HG03097 (cell line): ENCODE results near the gene EBF4.

Source experiments
- ATAC-seq: cut with Tn5 transposase; IDR thresholded peaks from one replicate; pipeline ENCODE4 v1.9.1; 2021; ENCODE audit not compliant: unreplicated experiment, low FRiP score

EBF4 gene

GRCh38 chr20:2699775-2700413 is 7.3 kb downstream of the EBF4 start:
- no peak for ATAC-seq

DNA sequence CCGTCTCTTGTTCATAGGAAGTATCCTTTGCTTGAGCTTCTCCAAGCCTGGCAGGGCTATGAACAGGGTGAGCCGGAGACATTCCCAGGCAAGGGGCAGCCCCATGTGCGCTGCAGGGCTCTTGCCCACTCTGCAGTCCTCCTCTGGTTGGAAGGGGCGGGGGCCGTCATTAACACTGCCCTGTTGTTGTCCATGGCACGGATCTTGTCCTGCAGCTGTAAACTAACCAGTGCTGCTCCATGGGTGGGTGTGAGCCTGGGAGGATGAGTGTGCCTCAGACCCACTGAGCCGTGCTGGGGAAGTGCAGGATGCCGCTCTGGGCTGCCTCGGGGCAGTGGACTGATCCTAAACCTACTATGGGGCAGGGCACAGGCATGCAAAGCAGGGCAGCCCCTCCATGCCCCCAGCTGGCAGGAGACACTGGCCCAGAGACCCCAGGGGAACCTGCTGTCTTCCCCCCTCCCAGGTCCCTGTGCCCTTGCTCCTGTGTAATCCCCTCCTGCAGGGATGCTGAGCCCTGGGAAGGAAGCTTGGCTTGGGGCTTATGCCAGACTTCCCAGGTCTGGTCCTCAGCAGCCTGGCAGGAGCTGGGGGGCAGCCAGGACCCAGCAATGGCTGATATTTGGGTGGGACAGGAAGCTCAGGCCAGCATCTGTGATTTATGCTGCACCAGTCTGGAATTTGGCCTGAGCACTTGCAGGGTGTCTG is 8.5 kb downstream of the EBF4 start:
- no peak for ATAC-seq

DNA sequence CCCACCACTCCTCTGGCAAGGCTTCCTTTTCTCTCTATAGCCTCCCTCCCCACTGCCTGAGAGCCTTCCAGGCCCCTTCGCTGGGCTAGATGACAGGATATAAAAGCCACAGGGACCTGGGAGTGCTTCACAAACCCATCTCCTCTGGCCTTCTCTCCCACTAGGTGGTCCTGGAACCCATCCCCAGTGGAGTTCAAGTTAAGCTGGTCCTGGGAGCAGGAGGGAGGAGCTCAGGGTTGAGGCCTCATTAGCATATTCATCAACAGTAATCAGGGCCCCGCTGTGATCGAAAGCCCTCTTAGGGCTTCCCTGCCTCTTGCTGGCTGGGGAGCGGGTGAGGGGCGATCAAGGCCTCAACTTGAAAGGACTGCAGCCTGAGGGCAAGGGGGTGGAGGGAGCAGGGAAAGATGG is 9.1 kb downstream of the EBF4 start:
- ATAC-seq: no peak

- ATAC-seq: no peak
Measured at GRCh38 chr20:2703716-2704475, 11.3 kb downstream of the EBF4 start.

- ATAC-seq: no peak
Measured at GRCh38 chr20:2705931-2706645, 13.5 kb downstream of the EBF4 start.

GRCh38 chr20:2706688-2707352 is 14.2 kb downstream of the EBF4 start:
- ATAC-seq: no peak

- ATAC-seq: no peak
Measured at GRCh38 chr20:2707353-2708072, 14.9 kb downstream of the EBF4 start.

GRCh38 chr20:2708073-2708415 is 15.5 kb downstream of the EBF4 start:
- ATAC-seq: no peak

- ATAC-seq: no peak
Measured at GRCh38 chr20:2708665-2709064, 16.1 kb downstream of the EBF4 start.

GRCh38 chr20:2709205-2709981 is 16.8 kb downstream of the EBF4 start:
- ATAC-seq: no peak

GRCh38 chr20:2713285-2713684 is 20.7 kb downstream of the EBF4 start:
- no peak for ATAC-seq

DNA sequence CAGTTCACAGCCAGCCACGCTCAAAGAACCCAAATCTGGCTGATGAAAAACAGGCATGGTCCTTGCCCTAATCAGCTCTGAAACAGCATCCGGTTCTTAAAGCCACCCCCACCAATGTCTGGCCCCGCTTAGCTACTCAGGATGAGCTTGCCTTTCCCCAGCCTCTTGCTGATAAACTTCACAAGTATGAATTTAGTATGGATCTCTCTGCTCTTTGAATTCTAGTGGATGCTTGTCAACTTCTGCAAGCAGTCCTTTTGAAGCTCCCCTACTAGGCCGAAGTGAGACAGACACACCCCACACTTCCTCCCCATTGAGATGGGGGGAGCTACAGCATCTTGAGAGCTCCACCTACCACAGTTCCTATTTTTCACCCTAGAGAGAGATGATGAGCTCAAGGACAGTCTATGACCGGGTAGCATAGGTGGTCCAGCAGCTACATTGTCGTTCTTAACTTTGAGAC is 36.7 kb downstream of the EBF4 start:
- ATAC-seq: no peak

DNA sequence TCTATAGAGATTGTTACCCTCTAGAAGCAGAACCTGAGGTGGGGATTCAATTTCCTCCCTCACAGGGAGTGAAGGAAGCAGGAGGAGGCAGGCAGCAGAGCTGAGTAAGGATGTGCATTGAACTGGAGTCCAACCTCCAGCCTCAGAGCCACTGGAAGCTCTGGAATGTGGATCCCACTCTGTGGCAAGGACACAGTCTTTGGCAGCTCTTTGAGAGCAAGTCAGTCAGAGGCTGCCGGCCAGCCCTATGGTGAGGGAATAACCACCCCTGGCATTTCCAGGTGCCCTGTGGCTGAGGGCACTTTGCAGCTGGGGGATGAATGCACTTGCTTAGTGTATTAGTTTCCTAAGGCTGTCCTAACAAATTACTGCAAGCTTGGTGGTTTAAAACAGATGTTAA is 37.2 kb downstream of the EBF4 start:
- ATAC-seq: no peak

DNA sequence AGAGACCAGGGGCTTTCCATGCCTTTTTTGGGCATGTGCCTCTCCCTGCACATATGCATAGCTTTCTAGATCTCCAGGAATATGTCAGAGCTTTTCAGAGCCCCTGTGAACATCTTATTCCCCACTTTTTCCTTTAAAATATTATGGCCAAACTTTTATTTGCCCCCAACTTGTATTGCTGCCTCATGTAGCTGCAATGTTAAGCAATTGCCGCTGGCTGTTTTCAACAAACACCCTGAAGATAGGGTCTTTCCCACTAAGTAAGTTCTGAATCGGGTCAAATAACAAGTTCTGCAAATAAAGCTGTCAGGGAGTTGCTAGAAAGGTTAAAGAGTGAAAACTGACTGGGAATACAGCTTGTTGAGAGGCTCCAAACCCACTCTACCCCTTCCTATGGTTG is 42.3 kb downstream of the EBF4 start:
- no peak for ATAC-seq

DNA sequence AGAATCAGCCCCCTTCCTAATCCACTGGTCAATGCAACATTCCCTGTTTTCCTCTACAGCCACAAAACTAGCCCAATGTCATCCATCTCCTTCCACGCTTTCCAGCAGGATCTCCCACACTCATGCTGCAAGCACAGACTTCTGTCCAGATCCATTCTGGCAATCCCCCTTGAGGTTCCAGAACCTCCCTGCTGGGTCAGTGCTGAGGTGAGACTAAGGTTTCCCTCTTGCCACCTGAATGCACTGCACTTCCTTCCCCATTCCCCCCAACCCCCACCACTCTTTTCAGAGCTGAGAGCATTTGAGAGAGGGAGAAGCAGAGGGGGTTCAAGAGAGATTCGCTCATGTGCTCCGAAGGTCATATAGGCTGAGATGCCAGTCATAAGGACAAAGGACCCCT is 43.9 kb downstream of the EBF4 start:
- no peak for ATAC-seq

DNA sequence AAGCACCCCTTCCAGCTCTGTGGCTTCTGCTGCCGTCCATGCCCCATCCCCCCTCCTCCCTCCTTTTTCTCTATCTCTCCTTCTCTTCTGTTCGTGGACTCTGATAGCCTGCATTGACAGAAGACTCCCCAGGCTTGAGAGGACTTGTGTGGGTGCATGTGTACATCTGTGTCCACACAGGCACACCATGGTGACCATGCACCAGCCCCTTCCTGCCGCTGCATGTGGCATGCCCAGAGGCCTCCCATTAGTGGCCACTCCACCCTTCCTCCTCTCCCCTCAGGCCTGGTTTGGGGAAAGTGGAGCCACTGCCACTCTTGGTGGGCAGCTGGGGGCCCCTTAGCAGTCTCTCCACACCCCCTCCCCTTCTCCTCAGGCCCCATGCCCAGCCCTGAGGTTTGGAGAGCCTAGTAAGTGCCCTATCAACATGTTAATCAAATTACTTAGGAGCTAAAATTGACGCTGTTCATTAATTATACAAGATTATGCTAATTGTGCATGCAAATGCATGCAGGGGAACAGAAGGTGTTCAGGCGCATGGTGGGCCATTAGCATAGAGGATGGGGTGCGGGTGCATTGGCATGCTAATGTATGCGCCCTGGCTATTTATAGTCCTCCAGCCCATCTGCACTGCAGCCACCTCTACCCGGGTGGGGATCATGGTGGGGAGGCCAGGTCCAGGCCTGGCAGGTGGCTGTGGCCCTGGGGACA is 45.9 kb downstream of the EBF4 start:
- no peak for ATAC-seq

DNA sequence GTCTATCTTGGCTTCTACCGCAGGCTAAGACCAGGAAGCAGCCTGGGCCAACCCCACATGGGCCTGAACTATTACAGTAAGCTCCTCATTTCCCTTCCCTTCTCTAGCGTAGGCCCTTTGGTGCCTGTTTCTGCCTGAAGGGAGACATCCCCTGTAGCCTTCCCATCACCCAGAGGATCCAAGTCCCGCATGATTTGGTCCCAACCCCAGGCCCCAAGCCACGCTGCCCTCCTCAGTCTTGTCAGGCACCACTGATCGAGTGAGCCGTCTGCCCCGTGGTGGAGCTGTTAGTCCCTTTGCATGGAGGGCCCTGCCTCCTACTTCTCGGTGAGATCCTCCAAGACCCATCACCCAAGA is 46.4 kb downstream of the EBF4 start:
- ATAC-seq: no peak

- ATAC-seq: no peak
Measured at GRCh38 chr20:2740702-2741101, 48.1 kb downstream of the EBF4 start.

DNA sequence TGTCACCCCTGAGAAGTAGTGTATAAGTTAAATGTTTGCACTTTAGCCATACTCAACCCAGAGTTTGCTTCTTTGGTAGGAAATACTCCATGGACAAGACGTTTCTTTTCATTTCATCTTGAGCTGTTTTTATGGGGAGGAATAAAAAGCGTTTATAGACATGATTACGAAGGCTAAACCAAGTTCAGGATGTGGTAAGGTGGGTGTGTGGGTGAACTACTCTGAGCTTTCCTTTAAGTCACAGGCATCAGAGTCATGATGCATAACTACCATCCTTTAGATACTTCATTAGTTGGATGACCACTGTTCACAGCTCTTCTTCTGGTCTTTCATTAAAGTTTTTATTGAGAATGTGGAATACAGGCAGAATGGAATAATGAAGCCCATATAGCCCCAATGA is 48.9 kb downstream of the EBF4 start:
- no peak for ATAC-seq
